Stimulated activated CD4-positive, alpha-beta T cell treated with anti-CD3 and anti-CD28 coated beads, Interleukin-4, amount 100 ng/mL, for 24 hours (primary cell): ENCODE data around the gene DAW1.
"Not testable (repeated sequence)": the region's sequence is repeated elsewhere in the genome, so short reads cannot be mapped to it uniquely, and the experiment has no call there.

Experiments
- DNase-seq: peaks from one replicate; pipeline ENCODE4 v3.0.0-alpha.2; 2020

The DAW1 gene, protein sequence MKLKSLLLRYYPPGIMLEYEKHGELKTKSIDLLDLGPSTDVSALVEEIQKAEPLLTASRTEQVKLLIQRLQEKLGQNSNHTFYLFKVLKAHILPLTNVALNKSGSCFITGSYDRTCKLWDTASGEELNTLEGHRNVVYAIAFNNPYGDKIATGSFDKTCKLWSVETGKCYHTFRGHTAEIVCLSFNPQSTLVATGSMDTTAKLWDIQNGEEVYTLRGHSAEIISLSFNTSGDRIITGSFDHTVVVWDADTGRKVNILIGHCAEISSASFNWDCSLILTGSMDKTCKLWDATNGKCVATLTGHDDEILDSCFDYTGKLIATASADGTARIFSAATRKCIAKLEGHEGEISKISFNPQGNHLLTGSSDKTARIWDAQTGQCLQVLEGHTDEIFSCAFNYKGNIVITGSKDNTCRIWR

GRCh38 chr2:227871375-227871791, at the start of gene DAW1:
Gene DAW1 (plus strand): TSS chr2:227871631. CDS start chr2:227871690, 59 bp downstream.
- peak; percentile 33 for DNase-seq

GRCh38 chr2:227822416-227823003, 48.9 kb upstream of the DAW1 start:
- no peak for DNase-seq

DNA sequence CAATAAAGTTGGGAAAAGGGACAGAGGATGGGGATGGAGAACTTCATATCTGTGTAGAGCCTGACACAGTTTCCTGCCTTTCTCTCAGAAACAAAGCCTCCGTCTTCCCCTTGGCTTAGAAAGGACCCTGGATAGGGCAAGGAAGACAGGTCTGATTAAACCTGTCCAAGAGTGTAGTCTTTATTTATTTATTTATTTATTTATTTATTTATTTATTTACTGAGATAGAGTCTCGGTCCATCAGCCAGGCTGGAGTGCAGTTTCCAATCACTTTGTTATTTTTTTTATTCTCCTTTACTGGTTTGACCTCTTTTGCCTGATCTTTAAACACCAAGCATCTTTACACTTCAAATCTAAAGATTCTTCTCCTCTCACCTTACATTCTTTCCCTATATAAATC, 47.5 kb upstream of the DAW1 start:
- no peak for DNase-seq

GRCh38 chr2:227824711-227825110, 46.7 kb upstream of the DAW1 start:
- DNase-seq = no peak

DNA sequence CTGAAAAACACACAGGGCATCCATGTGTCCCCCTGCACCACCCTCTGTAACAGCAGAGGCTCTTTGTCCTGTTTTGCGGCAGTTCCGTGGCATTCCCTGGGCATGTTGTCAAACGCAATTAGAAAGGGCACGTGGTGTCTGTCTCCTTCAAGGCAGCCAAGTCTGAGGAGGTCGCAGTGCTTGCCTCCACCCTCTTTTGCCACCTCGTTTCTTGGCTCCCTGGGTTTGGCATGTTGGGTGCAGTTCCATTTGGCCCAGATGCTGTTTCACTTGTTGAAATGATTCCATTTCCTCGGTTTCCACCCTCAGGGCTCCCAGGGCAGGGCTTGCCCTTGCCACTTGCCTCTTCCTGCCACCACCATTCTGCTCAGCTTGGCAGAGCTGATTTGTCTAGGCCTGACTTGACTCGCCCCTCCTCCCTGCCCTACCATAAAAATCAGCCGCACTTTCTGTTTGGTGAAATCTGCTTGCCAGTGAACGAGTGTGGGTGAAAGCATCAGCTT, 45.4 kb upstream of the DAW1 start:
- DNase-seq = no peak

DNA sequence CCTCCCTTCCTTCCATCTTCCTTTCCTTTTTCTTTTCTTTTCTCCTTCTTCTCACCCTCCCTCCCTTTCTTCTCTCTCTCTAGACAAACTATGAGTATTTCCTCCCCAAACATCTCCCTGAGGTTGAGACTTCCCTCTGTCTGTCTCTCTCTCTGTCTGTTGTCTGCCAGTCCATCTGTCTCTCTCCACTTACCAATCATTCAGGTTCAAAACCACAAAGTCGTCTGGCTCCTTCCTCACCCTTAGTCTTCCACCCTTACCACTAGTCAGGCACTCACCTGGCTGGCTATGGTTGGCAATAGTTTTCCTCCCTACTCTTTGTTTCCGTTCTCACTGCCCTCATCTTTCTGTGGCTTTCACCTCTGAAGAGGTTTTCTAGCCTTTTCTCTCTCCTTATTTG, 44.9 kb upstream of the DAW1 start:
- DNase-seq = no peak

DNA sequence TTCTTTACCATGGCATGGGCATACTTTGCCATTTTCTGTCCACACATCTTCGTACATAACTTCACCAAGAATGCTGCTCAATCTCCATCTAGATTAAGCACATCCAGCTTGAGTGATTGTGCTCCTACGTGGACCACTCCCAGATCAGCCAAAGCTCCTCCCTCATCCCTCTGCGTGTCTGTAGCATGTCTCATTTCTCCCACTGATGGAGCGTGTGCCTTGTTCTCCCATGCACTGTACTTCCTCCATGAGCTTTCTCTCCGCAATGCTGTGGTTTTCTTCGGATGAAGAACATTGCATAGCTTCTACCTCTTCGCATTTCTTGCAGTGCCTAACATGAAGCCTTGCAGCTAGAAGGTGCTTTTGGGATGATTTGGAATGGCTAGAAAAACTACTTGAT, 44.3 kb upstream of the DAW1 start:
- no peak for DNase-seq

DNA sequence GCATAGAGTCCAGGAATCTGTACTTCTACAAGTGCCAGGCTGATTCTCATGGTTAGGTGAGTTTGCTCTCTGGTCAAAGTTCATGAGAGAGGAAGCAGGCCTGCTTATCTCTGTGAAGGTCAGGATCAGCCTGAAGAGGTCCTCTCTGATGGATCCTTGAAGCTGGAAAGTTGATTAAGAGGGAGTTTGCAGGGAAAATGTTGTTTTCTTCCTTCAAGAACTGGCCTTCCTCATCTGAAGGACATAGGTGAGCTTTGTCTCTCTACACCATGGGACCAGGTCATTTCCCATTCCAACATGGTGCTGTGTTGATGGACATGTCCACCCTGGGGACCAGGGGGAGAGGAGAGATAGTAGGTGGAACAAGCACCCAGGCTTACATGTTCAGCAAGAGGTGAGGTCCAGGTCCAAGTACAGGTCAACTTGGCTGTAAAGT, 42.9 kb upstream of the DAW1 start:
- DNase-seq = no peak

GRCh38 chr2:227829337-227829736, 42.1 kb upstream of the DAW1 start:
- DNase-seq = no peak

GRCh38 chr2:227834423-227834822, 37.0 kb upstream of the DAW1 start:
- no peak for DNase-seq

- no peak for DNase-seq
Observed at GRCh38 chr2:227834916-227835650, 36.3 kb upstream of the DAW1 start.

GRCh38 chr2:227839339-227840129, 31.9 kb upstream of the DAW1 start:
- not testable (repeated sequence) for DNase-seq

DNA sequence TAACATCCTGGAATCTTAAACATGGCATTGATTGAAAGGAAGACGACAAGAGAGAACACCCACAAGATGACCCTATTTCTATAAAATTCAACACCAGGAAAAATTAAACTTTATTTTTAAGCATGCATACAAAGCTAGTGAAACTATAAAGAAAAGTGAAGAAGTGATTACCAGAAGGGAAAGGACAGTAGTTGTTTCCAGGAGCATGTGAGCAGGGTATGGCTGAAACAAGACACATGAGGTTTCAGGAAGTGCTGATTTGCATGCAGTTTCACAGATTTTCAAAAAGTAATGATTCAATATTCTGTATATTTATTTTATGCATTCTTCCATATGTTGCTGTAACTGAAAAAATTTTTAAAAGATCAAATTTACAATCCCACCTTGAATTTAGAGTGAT, 24.6 kb upstream of the DAW1 start:
- DNase-seq = no peak

DNA sequence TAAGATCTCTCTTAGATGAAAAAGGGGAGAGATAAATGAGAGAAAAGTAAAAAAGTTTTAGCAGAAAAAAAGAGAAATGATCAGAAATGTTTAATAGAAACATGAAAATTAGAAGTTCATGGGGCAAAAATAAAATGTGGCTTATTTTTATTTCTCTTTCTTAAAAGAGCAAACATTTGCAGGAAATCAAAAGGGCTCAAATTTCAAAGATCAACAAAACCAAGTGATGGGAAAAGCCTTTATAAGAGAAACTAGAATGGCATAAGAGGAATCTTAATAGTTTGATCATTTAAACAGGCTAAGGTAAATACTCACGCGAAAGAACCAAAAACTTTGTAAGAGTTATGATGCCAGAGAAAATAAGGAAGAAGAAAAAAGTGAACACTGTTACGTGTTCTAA, 23.3 kb upstream of the DAW1 start:
- no peak for DNase-seq

DNA sequence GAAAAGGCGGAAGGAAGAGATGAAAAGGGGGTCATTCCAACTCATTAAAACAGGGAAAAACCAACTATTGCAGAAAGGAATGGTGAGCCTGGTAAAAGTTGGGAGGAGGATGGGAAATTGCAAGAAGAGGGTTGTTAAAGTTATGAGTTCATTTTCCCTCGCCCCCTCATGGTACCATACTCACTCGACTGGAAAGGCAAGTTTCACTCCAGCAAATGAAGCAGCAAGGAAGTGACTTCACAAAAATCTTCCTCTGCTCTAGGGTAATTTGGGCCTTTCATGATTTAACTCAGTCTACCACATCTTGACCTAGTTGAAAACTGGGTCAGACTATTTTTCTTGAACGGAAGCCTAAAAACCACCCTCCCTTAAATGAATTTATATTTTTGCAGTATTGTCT, 22.8 kb upstream of the DAW1 start:
- peak; percentile 15 for DNase-seq

- no peak for DNase-seq
Observed at GRCh38 chr2:227849906-227850305, 21.5 kb upstream of the DAW1 start.

DNA sequence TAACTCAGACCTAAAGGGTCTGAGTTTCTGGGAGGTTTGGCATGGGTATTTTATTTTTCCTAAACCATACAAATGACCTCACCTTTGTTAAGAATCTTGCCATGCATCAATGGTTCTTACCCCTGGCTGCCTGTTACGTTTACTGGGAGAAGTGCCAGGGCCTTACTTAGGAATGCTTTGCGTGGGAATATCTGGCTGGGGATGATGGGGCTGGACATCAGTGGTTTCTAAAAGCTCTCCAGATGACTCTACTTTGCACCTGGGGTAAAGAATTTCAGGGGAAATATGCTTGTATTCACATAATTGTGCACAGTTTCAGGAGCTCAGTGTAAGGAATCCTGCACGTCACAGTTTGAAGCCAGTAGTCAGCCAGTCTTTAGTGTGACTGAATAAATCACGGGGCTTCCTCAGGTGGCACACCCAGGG, 18.2 kb upstream of the DAW1 start:
- no peak for DNase-seq

- no peak for DNase-seq
Observed at GRCh38 chr2:227853765-227854271, 17.6 kb upstream of the DAW1 start.

GRCh38 chr2:227855440-227855839, 16.0 kb upstream of the DAW1 start:
- DNase-seq = no peak

GRCh38 chr2:227856697-227857096, 14.7 kb upstream of the DAW1 start:
- DNase-seq = no peak

DNA sequence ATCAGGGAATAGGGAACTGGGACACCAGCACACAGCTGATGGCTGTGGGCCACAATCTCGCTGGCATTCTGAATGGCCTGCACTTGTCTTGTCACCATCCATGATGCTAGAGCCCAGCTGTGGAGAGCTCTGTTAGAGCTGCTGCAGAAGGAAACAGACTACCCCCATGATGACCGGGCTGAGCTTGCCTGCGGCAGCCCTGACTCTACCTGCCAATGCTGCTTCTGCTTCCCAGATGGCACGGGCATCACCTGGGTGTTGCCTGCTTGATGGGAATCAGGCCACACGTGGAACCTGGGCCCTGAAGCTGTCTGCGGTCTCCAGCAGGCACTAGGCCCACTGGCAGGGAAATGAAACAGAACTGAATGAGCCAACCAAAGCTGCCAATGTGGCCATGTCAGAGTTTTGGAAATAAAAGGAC, 11.2 kb upstream of the DAW1 start:
- no peak for DNase-seq

DNA sequence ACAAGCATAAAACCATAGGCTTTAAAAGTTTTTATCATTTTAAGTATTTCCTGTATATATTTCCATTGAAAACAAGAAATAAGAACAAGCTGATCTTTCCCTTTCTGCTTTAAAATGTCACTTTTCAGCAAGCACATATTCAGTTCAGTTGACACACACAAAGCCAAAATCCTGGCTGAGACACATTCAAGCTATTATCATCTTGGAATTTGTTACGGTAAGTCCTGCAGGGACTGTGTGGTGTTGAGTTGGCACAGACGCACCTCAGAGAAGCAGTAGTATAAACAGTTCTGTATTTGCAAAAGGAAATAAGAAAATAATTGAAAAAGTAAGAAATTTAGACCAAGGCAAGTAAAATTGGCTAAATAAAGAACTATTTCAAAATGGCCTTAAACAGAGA, 10.4 kb upstream of the DAW1 start:
- no peak for DNase-seq
